HG03060 (cell line): ENCODE results near the gene SH3RF3.

Source experiments
- ATAC-seq: cut with Tn5 transposase; IDR thresholded peaks from one replicate; pipeline ENCODE4 v1.9.1; 2021; ENCODE audit warnings: low read depth, moderate number of reproducible peaks; ENCODE audit not compliant: unreplicated experiment

SH3RF3 gene

DNA sequence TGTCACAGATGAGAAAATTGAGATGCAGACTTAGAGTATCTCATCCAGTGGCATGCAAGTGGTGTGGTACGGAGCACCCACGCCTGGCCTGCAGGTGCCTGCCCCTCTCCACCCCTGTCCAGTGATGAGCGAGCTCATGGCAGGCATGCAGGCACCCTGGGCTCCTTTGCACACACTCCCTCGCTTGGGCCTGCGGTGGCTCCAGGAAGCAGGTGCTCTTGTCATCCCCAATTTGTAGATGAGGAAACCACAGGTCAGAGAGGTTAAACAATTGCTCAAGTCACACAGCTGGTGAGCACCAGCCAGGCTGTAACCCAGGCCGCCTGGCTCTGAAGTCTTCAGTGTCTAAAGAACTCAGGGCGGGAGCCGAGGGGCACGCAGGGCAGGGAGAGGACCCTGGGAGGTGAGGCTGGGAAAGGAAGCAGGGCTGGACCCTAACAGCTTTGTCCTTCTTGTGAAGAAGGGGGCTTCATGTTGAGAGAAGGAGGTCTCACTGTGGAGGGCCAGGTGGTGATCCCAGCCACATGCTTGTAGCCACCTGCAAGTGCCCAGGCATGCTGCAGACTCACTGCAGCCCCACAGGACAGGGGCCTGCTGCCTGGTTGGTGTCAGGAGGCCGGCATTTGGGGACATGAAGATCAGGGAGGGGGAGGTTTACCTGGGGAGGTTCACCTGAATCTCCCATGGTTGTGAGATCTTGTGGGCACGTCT lies 166.2 kb downstream of the SH3RF3 start:
- ATAC-seq, result no peak

DNA sequence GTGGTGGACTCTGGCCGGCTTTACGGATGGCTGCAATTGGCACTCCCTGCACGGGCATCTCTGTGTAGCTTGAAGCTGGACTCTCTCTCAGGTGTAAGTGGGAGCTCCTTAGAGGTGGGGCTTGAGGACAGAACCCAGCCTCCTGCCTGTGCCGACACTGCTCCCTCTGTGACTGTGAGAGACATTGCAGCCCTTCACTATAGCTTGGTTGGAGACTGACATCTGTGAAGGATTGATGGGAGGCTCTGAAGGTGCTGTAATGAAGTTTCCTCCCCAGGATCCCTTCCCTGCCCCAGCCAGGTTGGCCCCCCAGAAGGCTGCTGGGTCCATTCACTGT lies 166.7 kb downstream of the SH3RF3 start:
- ATAC-seq, result no peak

- no peak for ATAC-seq
Measured at GRCh38 chr2:109297566-109298490, 168.8 kb downstream of the SH3RF3 start.

DNA sequence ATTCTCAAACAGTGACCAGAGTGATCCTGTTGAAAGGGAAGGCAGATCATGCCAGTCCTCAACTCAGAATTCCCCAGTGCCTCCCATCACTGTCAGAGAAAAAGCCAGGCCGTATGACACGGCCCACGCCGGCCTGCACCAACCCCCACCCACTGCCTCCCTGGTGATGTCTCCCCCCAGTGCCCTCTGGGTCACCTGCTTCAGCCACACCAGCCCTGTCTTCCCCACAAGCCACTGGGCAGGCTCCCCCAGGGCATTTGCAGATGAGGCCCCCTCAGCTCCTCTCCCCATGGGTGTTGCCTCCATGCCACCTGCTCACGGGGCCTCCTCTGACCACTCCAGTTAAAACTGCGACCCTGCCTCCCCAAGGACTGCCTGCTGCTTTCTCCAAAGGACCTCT lies 169.8 kb downstream of the SH3RF3 start:
- ATAC-seq, result no peak

GRCh38 chr2:109299536-109299935 lies 170.5 kb downstream of the SH3RF3 start:
- no peak for ATAC-seq

DNA sequence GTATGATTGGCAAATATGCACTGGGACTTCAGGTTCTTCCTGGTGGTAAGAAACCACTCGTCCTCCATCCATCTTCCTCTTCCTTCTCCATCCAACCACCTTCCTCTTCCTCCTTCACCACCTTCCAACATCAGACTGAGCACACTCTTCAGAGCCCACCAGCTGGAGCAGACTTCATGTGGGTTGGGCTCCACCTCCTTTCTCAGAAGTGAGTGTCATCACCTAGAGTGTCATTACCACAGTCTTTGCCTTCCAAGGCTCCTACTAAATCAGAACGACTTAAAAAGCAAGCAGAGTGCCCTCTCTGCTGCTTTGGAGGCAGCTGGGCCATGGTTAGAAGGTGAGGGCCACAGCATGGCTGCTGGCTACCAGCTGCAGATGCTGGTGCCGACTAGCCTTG lies 171.6 kb downstream of the SH3RF3 start:
- ATAC-seq, result no peak

DNA sequence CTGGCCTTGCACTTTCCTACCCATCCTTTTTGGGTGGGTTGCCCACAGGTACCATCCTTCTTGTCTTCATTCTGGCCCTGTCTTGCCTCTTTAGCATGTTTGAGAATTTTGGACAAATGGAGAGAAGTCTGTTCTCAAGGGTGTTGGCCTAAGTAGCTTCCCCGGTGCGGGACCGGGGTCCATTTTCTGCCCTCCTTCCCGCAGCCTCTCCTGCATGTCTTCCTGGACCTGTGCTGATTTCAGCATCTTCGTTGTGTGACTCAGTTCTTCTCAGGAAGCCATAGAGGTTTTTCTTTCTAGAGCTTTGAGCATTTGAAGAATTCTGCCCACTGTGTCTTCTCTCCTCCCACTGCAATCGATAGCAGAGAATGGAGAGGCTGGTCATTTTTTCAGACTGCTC lies 172.7 kb downstream of the SH3RF3 start:
- ATAC-seq, result no peak

DNA sequence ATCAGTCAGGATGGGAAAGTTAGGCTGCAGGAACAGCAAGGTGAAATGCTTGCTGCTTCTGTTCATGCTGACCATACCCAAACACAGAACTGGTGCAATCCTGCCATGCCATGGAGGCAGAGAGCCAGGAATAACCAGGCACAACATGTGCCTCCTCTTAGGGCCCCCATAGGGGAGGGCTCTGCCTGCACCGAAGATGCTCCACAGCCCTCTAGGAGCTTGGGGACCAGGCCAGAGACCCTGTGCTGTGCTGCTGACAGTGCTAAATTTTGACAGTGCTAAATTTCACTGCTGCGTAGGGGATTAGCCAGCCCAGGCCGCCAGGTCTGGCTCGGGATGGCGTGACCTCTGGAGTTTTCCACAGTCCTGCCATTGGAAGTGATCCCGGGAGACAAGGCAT lies 173.3 kb downstream of the SH3RF3 start:
- ATAC-seq, result no peak

GRCh38 chr2:109304242-109304641 lies 175.2 kb downstream of the SH3RF3 start:
- ATAC-seq, result no peak

GRCh38 chr2:109304731-109305470 lies 175.9 kb downstream of the SH3RF3 start:
- ATAC-seq, result no peak

DNA sequence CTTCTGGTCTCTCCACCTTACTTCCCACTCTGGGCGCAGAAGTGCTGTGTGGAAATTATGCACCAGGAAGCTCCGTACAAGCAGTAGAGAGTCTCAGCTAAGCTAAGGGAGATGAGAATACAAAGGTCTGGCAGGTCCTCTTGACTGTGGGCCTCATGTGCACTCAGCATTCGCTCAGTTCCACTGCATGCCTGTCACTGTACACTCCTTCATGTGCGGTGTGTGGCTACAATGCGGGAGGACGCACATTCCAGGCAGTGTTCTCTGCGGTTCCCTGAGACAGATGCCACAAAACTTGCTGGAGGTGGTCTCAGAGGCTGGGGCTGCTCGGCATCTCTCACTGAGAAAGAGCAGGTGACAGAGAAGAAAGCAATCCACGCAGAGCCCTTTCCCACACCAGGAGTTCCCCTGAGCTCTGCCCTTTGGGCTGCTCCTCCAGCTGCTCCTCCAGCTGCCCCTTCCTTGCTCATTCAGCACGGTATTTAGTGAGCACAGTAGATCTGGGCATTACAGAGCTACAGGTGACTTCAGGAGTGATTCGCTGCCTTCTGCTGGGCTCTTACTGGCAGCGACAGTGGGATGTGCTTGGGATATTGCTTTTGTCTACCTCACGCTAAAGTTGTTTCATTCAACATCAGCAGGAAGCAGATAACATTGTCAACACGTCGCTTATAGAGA lies 176.6 kb downstream of the SH3RF3 start:
- no peak for ATAC-seq

DNA sequence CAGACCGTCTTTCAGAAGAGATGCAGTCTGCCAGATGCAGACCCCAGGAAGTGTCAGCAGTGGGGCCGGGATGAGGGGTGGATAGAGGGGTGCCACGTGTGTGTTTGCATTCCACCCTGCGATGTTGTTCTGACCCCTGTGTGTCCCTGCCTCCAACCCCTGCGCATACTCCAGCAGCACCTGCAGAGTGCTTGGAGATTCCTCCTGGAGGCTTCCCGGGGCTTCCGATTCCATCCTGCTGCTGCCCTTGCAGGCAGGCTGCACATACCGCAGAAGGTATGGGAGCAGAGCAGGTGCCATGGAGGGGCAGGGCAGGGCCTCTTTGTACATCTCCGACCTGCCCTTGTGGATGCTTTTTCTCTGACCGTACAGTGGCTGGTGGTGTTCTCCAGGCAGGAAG lies 177.2 kb downstream of the SH3RF3 start:
- ATAC-seq, result no peak

GRCh38 chr2:109311771-109312170 lies 182.8 kb downstream of the SH3RF3 start:
- no peak for ATAC-seq

DNA sequence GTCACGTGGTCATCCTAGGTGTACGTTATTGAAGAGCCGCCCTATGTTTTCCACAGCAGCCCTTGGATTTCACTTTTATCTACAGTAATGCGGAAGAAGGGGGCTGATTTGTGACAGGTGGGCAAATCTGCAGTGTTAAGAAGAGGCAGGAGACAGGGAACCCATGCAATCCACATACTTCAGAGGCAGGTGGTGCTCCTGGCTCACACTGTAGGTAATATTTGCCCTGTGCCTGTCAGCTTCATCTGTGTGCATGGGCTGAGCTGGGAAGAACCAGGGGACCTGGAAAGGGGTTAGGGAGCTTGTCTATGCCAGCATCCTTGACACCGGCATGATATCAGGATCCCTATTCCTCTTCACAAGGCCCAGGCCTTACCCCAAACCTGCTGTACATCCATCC lies 183.9 kb downstream of the SH3RF3 start:
- ATAC-seq, result no peak

DNA sequence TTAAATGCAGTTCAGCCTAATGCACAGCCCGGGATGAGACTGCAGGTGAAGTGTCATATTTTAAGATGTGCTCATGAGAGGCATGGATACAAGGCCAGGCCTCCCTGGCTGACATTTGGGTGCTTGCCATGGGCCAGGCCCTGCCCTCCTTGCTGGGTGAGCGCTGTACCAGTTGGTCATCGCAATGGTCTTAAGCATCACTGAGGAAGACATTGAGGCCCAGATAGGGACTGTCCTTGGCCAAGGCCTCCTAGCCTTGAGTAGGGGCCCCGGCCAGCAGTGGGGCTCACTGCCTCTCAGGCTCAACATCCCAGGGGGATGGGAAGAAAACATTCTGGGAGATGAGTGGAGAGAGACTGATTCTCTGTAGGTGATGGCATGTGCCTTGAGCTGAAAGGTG lies 184.3 kb downstream of the SH3RF3 start:
- no peak for ATAC-seq

GRCh38 chr2:109316091-109316490 lies 187.1 kb downstream of the SH3RF3 start:
- no peak for ATAC-seq

DNA sequence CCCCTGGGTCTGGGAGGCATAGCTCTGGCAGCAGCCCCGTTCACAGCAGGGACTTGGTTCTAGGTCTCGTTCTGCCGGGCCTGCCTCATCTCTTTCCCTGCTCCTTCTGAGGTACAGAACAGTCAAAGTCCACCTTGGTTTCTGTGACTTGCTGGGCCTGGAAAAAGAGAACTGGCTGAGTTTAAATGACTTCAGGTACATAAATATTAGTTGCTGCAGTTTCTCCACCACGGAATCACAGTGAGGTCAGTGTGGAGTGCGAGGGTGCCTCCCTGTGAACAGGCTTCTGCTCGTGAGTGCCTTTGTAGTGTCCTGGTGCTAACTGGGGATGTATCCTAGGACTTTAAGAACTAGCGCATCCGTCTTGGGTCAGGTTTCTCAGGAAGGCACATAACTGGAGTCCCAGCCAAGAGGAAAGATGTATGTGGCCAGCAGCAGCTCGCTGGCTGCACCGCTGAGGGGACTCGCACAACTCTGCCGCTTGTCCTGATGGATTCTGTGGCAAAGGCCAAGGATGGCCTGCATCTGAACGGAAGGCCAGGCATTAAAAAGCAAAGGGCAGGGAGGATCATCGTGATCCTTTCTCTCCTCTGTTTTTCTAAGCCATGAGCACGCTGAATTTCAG lies 188.6 kb downstream of the SH3RF3 start:
- no peak for ATAC-seq

- no peak for ATAC-seq
Measured at GRCh38 chr2:109318150-109318948, 189.3 kb downstream of the SH3RF3 start.

- ATAC-seq, result no peak
Measured at GRCh38 chr2:109318949-109319342, 189.9 kb downstream of the SH3RF3 start.
